ENCODE measurements around the gene HIVEP2. TPM values are rescaled to one million over a fixed set of nuclear protein-coding genes. Genes with fewer than 3 reads are reported as not detected.

Gene HIVEP2
- total and polyA plus RNA-seq, 10 donors: 2.5 to 41.3 (median 30.3) TPM

DNA sequence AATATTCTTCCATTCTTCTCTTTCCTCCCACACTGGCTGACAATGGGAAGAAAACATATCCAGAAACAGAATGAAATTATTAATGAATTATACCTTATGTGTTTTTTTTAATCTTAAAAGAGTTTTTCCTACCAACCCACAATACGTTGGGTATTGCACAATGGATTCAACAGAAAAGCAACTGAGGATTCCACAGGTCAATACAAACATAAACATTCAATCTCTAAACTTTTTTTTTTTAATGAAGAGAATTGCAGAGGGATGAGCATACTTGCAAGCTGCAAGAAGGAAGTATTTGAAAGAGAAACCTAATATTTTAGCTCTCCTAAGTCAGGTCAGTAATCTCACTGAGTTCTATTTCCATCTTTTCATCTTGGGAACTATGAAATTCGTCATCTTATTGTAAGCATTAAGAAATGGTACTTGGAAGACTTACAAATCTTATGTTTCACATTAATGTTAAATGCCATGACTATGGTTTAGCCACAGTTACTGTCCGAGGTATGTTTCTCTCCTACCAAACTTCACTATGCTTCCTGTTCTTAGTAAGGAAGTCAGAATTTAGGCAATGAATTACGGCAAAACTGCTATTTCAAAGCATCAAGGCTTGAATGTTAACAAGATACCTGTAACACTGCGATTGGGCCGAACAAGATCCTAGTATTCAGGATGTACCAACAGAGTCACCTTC is 100.8 kb downstream of the HIVEP2 start:
- H3K4me1 ChIP-seq: peaks cover 47 to 94% (median 86%) of the 10 kb centered on the region in 6 donors
- intact Hi-C loops (cut with DNase I; ENCODE audit: low total_unique reads): no loop called here
- no peak for DNase-seq
- no peaks in the 10 kb centered on the region for H3K9me3 ChIP-seq
- peak overlapping the region in 4 of 8 donors; percentile 11 to 57 (median 16) for H3K4me3 ChIP-seq
- 27 to 51% (median 33%) methylated on average over 6 of the region's 6 CpGs for WGBS, 5 donors
- no peaks in the 10 kb centered on the region for H3K36me3 ChIP-seq
- TF ChIP-seq POLR2AphosphoS5 (IDR thresholded peaks at IDR 0.05) (no peak), POLR2A (IDR thresholded peaks at IDR 0.05) (no peak)
- TF ChIP-seq, protein P1, sequence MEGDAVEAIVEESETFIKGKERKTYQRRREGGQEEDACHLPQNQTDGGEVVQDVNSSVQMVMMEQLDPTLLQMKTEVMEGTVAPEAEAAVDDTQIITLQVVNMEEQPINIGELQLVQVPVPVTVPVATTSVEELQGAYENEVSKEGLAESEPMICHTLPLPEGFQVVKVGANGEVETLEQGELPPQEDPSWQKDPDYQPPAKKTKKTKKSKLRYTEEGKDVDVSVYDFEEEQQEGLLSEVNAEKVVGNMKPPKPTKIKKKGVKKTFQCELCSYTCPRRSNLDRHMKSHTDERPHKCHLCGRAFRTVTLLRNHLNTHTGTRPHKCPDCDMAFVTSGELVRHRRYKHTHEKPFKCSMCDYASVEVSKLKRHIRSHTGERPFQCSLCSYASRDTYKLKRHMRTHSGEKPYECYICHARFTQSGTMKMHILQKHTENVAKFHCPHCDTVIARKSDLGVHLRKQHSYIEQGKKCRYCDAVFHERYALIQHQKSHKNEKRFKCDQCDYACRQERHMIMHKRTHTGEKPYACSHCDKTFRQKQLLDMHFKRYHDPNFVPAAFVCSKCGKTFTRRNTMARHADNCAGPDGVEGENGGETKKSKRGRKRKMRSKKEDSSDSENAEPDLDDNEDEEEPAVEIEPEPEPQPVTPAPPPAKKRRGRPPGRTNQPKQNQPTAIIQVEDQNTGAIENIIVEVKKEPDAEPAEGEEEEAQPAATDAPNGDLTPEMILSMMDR (IDR thresholded peaks at IDR 0.05 in 8 of 11, conservative IDR thresholded peaks at IDR 0.05 in 3 of 11): no peak
- peak overlapping the region; percentile 76 to 90 (median 84) for H3K27ac ChIP-seq
- H3K27me3 ChIP-seq (replicated peaks in 1 of 7): no peaks in the 10 kb centered on the region

DNA sequence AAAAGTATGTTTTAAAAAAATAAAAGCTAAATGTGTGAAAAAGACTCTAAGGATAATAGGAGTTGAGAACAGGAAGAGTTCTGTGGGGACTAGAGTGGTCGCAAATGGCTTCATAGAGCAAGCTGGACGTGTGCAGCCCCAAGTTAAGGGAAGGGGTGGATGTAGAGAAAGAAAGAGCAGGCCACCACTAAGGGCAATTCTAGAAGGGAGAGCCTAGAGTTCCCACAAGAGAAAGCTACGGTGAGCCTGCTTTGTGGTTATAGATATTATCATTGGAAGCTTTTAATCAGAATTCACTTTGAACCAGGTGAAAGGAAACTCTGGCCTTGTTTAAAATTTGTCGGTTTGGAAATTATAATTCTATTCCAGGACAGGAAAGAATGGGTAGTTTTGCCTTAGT is 101.6 kb downstream of the HIVEP2 start:
- H3K27me3 ChIP-seq (replicated peaks in 1 of 7): no peaks in the 10 kb centered on the region
- TF ChIP-seq POLR2A (IDR thresholded peaks at IDR 0.05): no peak
- no peak for TF ChIP-seq POLR2AphosphoS5 (IDR thresholded peaks at IDR 0.05)
- TF ChIP-seq, protein P1 (IDR thresholded peaks at IDR 0.05 in 8 of 11, conservative IDR thresholded peaks at IDR 0.05 in 3 of 11): no peak
- DNase-seq: no peak
- intact Hi-C loops (cut with DNase I; ENCODE audit: low total_unique reads): no loop called here
- H3K27ac ChIP-seq: peak overlapping the region; percentile 76 to 90 (median 84)
- 38 to 48% (median 43%) methylated on average over 4 of the region's 4 CpGs for WGBS, 5 donors
- no peaks in the 10 kb centered on the region for H3K36me3 ChIP-seq
- peak overlapping the region in 3 of 8 donors; percentile 18 to 57 (median 26) for H3K4me3 ChIP-seq
- H3K9me3 ChIP-seq: no peaks in the 10 kb centered on the region
- H3K4me1 ChIP-seq: peaks cover 50 to 94% (median 84%) of the 10 kb centered on the region in 6 donors

DNA sequence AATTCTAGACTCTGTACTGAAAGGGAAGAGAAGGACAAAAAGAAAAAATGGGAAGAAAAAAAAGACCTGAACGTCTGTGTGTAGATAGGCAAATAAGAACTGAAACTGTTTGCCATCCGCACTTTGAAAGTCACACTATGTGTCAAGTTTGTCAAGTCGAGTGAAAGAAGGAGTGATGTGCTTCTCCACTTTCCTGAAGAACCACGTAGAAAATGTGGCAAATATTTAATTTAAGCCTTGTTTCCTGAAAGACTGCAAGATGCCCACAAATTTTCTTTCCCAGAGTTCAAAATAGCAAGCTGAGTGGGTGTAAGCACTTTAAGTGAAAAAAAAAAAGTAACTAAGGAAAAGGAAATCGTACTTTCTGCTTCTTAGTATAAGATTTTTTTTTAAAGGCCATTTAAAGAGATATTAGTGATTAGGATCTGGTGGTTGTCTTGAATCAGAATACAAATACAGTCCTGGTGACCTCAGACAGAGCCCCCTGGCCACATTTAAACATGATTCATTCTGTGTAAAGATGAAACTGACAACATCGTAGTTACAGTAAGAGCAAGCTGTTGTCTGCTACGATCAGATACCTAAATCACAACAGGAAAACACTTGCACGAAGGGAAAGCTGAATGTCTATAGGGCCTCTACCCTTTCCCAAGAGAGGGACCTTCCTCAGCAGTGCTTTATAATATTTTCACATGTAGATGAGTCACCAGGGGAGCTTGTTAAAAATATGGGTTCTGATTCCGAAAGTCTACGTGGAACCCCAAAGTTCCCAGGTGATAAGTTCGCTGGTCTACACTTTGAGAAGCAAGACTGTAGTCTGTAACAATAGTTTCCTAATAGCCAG is 102.3 kb downstream of the HIVEP2 start:
- H3K4me3 ChIP-seq: peak overlapping the region in 7 of 8 donors; percentile 9 to 57 (median 18)
- no peak for DNase-seq
- H3K27me3 ChIP-seq (replicated peaks in 1 of 7): no peaks in the 10 kb centered on the region
- H3K27ac ChIP-seq: peak overlapping the region; percentile 76 to 90 (median 84)
- no peaks in the 10 kb centered on the region for H3K36me3 ChIP-seq
- TF ChIP-seq POLR2AphosphoS5 (IDR thresholded peaks at IDR 0.05): no peak
- TF ChIP-seq POLR2A (IDR thresholded peaks at IDR 0.05): no peak
- TF ChIP-seq, protein P1 (IDR thresholded peaks at IDR 0.05 in 8 of 11, conservative IDR thresholded peaks at IDR 0.05 in 3 of 11): no peak
- 18 to 21% (median 20%) methylated on average over 11 of the region's 11 CpGs for WGBS, 5 donors
- H3K9me3 ChIP-seq: no peaks in the 10 kb centered on the region
- intact Hi-C loops (cut with DNase I; ENCODE audit: low total_unique reads): no loop called here
- peaks cover 50 to 94% (median 79%) of the 10 kb centered on the region in 6 donors for H3K4me1 ChIP-seq

DNA sequence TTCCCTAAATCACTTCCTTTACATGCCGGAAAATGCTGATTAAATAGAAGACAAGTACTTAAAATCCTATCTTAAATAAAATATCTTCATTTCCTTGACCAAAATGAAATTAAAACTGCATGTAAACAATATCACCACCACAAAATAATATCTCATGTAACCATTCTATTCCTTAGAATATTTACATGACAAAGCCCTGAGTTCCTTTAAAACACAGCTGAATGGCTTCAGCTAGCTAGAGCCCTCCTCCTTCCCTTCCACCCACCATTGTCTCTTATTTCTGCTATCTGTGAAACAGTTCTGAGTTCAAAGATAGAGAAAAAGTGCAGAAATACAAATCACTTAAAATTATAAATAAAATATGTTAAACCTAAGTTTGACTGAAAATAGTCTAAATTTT is 103.1 kb downstream of the HIVEP2 start:
- H3K27ac ChIP-seq: peak overlapping the region; percentile 76 to 90 (median 84)
- intact Hi-C loops (cut with DNase I; ENCODE audit: low total_unique reads): no loop called here

More for the DNA sequence above, 103.1 kb downstream of the HIVEP2 start:
- Histone ChIP-seq H3K9me3 (no peaks in the 10 kb centered on the region), H3K4me3 (peak overlapping the region in 4 of 8 donors; percentile 18 to 57 (median 23)), H3K27me3 (replicated peaks in 1 of 7) (no peaks in the 10 kb centered on the region), H3K4me1 (peaks cover 50 to 92% (median 73%) of the 10 kb centered on the region in 6 donors), H3K36me3 (no peaks in the 10 kb centered on the region)
- WGBS, 5 donors: 39 to 57% (median 47%) methylated on average over 1 of the region's 1 CpG
- TF ChIP-seq POLR2A (IDR thresholded peaks at IDR 0.05) (no peak), POLR2AphosphoS5 (IDR thresholded peaks at IDR 0.05) (no peak)
- TF ChIP-seq, protein P1 (IDR thresholded peaks at IDR 0.05 in 8 of 11, conservative IDR thresholded peaks at IDR 0.05 in 3 of 11): no peak
- no peak for DNase-seq
